CD4-positive, alpha-beta T cell treated with Interleukin-12 subunit alpha and Interleukin-12 subunit beta, for 1 hour (primary cell): ENCODE data around the gene APLF.
"Not testable (repeated sequence)": the region's sequence is repeated elsewhere in the genome, so short reads cannot be mapped to it uniquely, and the experiment has no call there.

Experiments used
- DNase-seq: peaks from one replicate; pipeline ENCODE4 v3.0.0-alpha.2; 2020

The APLF gene

GRCh38 chr2:68441179-68441993, 26.0 kb upstream of the APLF start:
- DNase-seq: peak; percentile 90

GRCh38 chr2:68441994-68442322, 25.4 kb upstream of the APLF start:
- DNase-seq: no peak

- not testable (repeated sequence) for DNase-seq
Measured at GRCh38 chr2:68446425-68446824, 21.0 kb upstream of the APLF start.

GRCh38 chr2:68447118-68447517, 20.3 kb upstream of the APLF start:
- DNase-seq: no peak

DNA sequence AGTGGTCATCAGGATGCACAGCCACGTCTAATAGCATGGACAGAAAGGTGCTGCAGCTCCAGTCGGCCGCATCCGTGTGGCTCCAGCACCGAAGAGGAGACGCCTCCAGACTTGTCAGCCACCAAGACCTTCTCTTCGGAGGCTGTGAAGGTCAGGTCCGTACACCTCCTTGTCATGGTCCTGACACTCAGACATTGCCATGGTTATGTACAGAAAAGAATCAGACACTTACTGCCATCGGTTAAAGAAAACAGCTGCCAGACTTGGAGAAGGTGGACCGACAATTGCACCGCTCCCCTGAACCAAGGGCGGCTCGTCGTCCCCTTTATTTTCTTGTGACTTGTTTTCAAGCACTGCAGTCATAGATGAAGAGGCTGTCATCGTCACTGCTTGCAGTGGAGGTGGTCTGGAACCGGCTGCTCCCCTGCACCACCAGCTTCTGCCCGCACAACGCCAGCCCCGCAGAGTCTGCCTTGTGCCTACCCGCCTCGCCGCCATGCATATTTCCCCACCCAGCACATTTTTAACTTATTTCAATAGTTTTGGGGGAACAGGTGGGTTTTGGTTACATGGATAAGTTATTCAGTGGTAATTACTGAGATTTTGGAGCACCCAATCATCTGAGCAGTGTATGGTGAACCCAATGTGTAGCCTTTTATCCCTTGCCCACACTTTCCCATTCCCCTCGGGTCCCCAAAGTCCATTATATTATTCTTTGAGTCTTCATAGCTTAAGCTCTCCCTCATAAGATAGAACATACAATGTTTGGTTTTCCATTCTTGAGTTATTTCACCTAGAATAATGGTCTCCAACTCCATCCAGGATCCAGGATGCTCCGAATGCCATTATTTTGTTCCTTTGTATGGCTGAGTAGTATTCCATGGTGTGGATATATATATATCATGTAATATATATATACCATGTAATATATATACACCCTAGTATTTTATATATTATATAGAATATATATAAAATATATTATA, 18.4 kb upstream of the APLF start:
- DNase-seq: no peak

DNA sequence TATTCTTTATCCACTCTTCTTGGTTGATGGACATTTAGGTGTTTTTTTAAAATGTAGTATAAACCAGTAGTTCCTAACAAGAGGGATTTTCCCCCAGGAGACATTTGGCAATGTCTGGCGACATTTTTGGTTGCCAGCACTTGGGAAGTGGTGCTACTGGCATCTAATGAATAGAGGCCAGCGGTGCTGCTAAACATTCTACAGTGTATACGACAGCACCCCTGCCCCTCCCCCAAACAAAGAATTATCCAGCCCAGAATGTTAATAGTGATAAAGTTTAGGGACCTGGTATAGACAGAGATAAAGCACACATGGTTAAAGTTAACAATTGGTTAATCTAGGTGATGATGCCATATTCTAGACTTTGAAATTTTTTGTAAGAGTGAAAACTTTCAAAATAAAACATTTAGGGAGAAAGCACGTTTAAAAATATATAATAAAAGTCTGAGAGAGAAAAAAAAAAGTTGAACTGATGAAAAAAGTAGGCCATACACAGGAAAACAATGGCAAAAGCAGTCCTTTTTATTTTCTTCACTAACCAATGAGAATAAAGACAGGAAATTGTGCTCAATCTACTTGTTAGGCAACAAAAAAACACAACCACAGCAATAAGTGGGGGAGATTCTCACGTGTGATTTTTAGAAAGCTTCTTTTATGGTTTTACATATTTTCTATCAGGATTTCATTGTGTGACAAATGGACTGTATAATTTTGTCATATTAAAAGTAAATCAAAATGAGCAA, 15.1 kb upstream of the APLF start:
- DNase-seq: peak; percentile 31

- no peak for DNase-seq
Measured at GRCh38 chr2:68453761-68454360, 13.5 kb upstream of the APLF start.

- DNase-seq: no peak
Measured at GRCh38 chr2:68454719-68455118, 12.7 kb upstream of the APLF start.

DNA sequence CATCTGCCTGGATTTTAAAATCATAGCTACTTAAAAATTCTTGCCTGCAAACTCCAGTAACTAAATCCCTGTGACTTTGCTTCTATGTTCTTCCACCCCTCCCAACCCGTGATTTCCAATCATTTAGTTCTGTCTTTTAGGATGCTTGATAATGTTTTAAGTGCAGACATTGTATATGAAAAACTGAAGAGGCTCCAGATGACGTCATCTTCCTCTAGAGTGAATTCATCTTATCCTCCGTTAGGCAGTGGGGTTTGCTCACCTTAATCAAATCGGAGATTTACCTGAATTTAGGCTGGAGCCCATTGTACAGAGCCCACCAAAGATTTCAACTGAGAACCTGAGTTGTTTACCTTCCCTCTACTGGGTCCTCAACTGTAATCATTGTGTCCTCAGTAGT, 11.2 kb upstream of the APLF start:
- DNase-seq: no peak

GRCh38 chr2:68458981-68459380, 8.4 kb upstream of the APLF start:
- DNase-seq: no peak

GRCh38 chr2:68463287-68463877, 4.0 kb upstream of the APLF start:
- peak; percentile 76 for DNase-seq

DNA sequence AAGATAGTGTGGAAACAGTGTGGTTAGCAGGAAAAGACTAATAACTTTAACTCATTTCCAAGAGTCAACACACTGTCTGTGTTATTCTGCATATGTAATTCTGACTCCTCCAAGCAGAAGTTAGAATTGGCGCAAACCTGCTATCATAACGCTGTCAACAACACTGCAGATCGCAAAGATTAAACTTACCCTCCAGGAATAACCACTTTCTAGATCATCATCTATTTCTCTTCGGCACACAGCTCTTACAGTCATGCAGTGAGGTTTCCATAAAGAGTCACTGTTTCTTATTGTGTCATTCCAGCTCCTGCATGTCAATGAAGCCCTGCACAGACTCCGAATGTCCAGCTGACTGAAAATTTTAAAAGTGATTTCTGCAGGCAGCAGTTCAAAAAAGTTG, 2.7 kb upstream of the APLF start:
- DNase-seq: no peak

- DNase-seq: peak; percentile 70
Measured at GRCh38 chr2:68465081-68465916, 2.1 kb upstream of the APLF start.

DNA sequence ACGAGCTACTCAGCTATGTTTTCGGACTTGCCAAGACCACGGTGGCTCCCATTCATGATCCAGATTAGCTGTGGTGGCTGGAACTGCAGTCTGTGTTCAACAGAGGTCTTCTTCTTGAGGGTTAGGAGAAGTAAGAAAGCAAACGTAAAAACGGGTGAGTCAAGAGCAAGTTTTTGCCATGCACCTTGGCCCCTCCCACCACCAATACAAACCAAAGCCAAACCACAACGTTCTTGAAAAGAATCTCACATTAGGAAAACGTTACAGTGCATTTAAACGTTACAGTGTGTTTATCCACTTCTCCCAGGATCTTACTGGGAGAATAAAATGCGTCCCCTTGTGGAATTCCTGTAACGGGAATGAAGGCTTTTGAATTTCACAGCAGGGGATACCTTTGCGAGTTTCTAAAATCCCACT, 1.0 kb upstream of the APLF start:
- peak; percentile 70 for DNase-seq

GRCh38 chr2:68466778-68467076, 658 bp upstream of the APLF start:
- DNase-seq: no peak

- DNase-seq: no peak
Measured at GRCh38 chr2:68468801-68469200, 1.4 kb downstream of the APLF start.

DNA sequence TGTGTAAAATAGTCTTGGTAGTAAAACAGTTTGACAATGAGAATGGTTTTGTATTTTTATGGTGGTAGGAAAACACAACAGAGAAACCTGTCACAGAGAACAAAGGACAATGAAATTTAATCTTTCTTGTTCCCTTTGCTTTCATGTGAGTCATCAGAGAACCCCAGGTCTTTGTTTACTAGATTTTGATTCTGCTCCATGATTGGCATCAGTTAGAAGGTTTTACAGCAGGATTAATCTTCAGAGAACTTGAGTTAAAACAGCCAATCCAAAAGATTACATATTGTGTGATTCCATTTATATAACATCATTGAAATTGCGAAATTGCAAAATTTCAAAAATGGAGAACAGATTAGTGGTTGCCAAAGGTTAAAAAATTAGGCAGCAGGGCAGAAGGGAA, 2.5 kb downstream of the APLF start:
- no peak for DNase-seq

DNA sequence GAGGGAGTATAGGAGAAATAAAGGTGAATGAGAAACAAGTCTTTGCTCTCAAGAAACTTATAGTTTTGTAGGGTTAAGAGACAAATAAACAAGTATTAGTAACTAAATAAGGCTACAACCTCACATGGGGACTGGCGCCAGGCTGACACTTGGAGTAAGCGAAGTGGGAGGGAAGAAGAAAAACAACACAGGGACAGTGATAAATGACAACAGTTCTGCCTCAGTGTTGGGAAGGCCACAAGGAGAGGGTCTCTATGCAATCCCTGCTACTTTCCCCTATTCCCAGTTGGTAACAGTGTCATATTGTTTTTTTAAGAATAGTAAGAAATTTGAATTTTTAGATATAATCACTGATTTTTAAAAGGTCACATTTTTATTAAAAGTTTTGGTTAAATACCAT, 4.0 kb downstream of the APLF start:
- no peak for DNase-seq

DNA sequence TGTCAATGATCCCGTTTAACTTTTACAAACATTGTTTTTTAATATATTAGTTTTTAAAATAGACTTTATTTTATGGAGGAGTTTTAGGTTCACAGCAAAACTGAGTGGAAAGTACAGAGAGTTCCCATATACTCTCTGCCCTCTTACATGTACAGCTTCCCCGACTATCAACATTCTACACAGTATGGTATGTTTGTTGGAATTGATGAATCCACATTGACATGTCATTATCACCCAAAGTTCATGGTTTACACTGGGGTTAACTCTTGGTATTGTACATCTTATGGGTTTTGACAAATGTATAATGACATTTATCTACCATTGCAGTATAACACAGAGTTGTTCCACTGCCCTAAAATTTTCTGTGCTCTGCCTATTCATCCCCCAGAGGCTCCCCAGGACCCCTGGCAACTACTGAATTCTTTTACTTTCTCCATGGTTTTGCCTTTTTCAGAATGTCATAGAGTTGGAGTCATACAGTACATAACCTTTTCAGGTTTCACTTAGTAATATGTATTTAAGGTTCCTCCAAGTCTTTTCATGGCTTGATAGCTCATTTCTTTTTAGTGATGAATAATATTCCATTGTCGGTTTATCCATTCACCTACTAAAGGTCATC, 5.5 kb downstream of the APLF start:
- DNase-seq: no peak

DNA sequence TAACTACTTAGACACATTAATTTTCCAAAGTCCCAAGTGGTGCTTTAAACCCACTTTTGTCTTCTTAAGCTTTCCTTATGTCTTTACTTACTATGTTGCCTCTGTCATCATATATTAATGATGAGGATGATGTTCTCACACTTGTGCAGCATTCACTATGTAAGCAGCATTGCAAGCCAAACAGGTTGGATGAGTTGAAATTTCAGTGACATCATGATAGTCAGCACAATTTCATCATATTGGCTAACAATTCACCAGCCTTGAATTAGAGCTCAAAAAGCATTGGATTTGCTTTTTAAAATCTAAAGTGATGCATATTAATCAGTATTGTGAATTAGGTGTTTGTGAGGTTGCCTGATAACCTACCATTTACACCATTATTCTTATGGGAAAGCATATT, 7.7 kb downstream of the APLF start:
- no peak for DNase-seq

DNA sequence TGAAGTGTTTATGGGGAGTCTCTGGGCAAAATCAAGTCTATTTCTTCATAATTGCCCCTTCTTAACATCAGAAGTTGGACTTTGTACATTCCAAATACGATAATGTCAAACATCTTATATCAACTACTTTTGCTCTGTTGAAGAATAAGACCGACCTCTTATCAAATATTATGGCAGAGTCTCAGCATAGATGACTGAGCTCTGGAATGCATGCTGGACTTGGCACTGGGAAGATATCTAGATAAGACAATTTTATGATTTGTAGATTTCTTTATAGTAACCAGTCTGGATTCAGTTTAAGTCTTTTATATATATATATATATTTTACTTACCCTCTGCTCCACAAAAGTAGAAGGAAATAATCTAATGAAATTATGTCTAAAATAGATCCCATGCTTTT, 8.2 kb downstream of the APLF start:
- no peak for DNase-seq
